Lower leg skin (tissue), 4 donors: ENCODE measurements around the gene COQ4. TPM values are rescaled to one million over a fixed set of nuclear protein-coding genes. Genes with fewer than 3 reads are reported as not detected.
"Not testable (repeated sequence)": the region's sequence is repeated elsewhere in the genome, so short reads cannot be mapped to it uniquely, and the experiment has no call there.

Experiments
- DNase-seq, 2 donors: peaks; one replicate each; pipeline ENCODE4 v3.0.0-alpha.2; 2019; ENCODE audit warnings: low spot score in 2 of 2
- H3K4me3 ChIP-seq: fragments of 200-600 bp; sonication (generic); 2 replicates; pipeline ENCODE4 v1.5.1; 2017; ENCODE audit warnings: mild to moderate bottlenecking, low read depth; ENCODE audit not compliant: poor library complexity, severe bottlenecking
- CTCF ChIP-seq, 3 donors: fragments of 450-650 bp; IDR thresholded peaks; one replicate each; pipeline ENCODE4 v1.5.1; 2016; ENCODE audit warnings: antibody characterized with exemption in 3 of 3, mild to moderate bottlenecking in 3 of 3, moderate library complexity in 2 of 3
- POLR2A ChIP-seq, 2 donors: fragments of 450-650 bp; IDR thresholded peaks; one replicate each; pipeline ENCODE4 v1.6.1; 2016 to 2017; ENCODE audit warnings: antibody characterized with exemption in 2 of 2, mild to moderate bottlenecking in 1 of 2, moderate library complexity in 1 of 2
- WGBS, 2 donors: methylation state at CpG; one replicate each; pipeline ENCODE4 v1.1.5; 2018; 5-methylcytosine and 5-hydroxymethylcytosine counted together
- intact Hi-C: fragments of 100-400 bp; cut with DNase I; formaldehyde crosslinking; loops from one replicate; pipeline ENCODE4 v1.15.0; 2023; ENCODE audit warnings: low total_unique reads
- total RNA-seq, 4 donors: library from RNA; depleted of rRNA; stranded (reverse); fragments of >200 nt; gene quantifications; one replicate each; pipeline ENCODE4 v1.1.0, GENCODE V29; 2016

COQ4 gene
- total RNA-seq, result 100 to 1,000 TPM in 2 of 4 donors, 10 to 100 TPM in 2; 80.4 to 120 (median 99.4) TPM

- TF ChIP-seq POLR2A (IDR thresholded peaks at IDR 0.05) (no peak), CTCF (IDR thresholded peaks at IDR 0.05) (no peak)
- H3K4me3 ChIP-seq, result peak within 1 kb of the TSS; percentile 91
- DNase-seq, result peak; percentile 94 to 99
- 0% methylated on average over 50 to 79 of the region's 83 CpGs for WGBS, 2 donors
- intact Hi-C loops, result no loop called here
Observed at GRCh38 chr9:128322404-128323211, at the start of gene COQ4, which contains the start of gene TRUB2. Gene COQ4 (plus strand): TSS chr9:128322839. CDS start chr9:128322859, 20 bp downstream. Gene TRUB2 (minus strand): TSS chr9:128322447. CDS start chr9:128322408, 39 bp downstream.

GRCh38 chr9:128274245-128274644 is 48.4 kb upstream of the COQ4 start:
- TF ChIP-seq POLR2A (IDR thresholded peaks at IDR 0.05) (no peak), CTCF (IDR thresholded peaks at IDR 0.05) (no peak)
- no peak overlapping the region for H3K4me3 ChIP-seq
- DNase-seq, result no peak
- 62 to 65% methylated on average over 8 of the region's 8 CpGs for WGBS, 2 donors
- intact Hi-C loops, result no loop called here

GRCh38 chr9:128275198-128276007 is 47.2 kb upstream of the COQ4 start, which contains the start of gene GOLGA2:
Gene GOLGA2 (minus strand): TSS chr9:128276007. CDS start chr9:128275976, 31 bp downstream.
- intact Hi-C loops, result no loop called here
- no peak for TF ChIP-seq CTCF (IDR thresholded peaks at IDR 0.05)
- no peak for TF ChIP-seq POLR2A (IDR thresholded peaks at IDR 0.05)
- DNase-seq, result peak in 1 of 2 donors; percentile 89
- 0 to 2% methylated on average over 25 to 43 of the region's 57 CpGs for WGBS, 2 donors
- H3K4me3 ChIP-seq, result peak within 1 kb of the TSS; percentile 88

GRCh38 chr9:128276008-128276573 is 46.5 kb upstream of the COQ4 start, which contains the start of gene SWI5:
Gene SWI5 (plus strand): TSS chr9:128276276.
- peak within 1 kb of the TSS; percentile 88 for H3K4me3 ChIP-seq
- 0% methylated on average over 26 to 37 of the region's 38 CpGs for WGBS, 2 donors
- intact Hi-C loops, result no loop called here
- peak in 1 of 2 donors; percentile 92 for TF ChIP-seq POLR2A (IDR thresholded peaks at IDR 0.05)
- no peak for TF ChIP-seq CTCF (IDR thresholded peaks at IDR 0.05)
- DNase-seq, result peak; percentile 100

- no peak for DNase-seq
- TF ChIP-seq CTCF (IDR thresholded peaks at IDR 0.05) (no peak), POLR2A (IDR thresholded peaks at IDR 0.05) (no peak)
- WGBS, 2 donors, result 7% methylated on average over 23 of the region's 23 CpGs
- H3K4me3 ChIP-seq, result peak overlapping the region; percentile 52
- intact Hi-C loops, result no loop called here
Observed at GRCh38 chr9:128276574-128277270, 45.9 kb upstream of the COQ4 start.

GRCh38 chr9:128279088-128280073 is 43.3 kb upstream of the COQ4 start:
- DNase-seq, H3K4me3 ChIP-seq, intact Hi-C loops: not testable (repeated sequence)
- 73 to 80% methylated on average over 22 of the region's 22 CpGs for WGBS, 2 donors
